Measurements from ENCODE around the gene BRD9. TPM values are rescaled to one million over a fixed set of nuclear protein-coding genes. Genes with fewer than 3 reads are reported as not detected.
"Not testable (repeated sequence)": the region's sequence is repeated elsewhere in the genome, so short reads cannot be mapped to it uniquely, and the experiment has no call there.

The BRD9 gene
- total and polyA plus RNA-seq, 9 of the 15 experiments (the other 6 are each of a cell fraction or from before 2014, with no cell fraction given), result 2.4 to 68.7 (median 44.9) TPM

- CTCF ChIA-PET (ENCODE audit: low intra/inter-chr PET ratio); H3K4me3 ChIP-seq; H3K36me3 ChIP-seq (ENCODE audit: control insufficient read depth, insufficient read depth, low read length); FAIRE-seq; H3K27ac ChIP-seq (ENCODE audit: extremely low read depth, low read depth, low read length); H2AFZ ChIP-seq (ENCODE audit: low read depth, low read length); DNase-seq (ENCODE audit: extremely low read depth in 1 of 4, low spot score in 3 of 4); in situ Hi-C loops (cut with MboI); intact Hi-C loops (cut with micrococcal nuclease); H3K9me3 ChIP-seq (replicated peaks; ENCODE audit: control insufficient read depth, insufficient read depth, low read depth, low read length); POLR2A ChIA-PET; H3K79me2 ChIP-seq (ENCODE audit: control insufficient read depth, insufficient read depth, low read length); H3K4me2 ChIP-seq (ENCODE audit: insufficient read depth, low read length); H4K20me1 ChIP-seq (replicated peaks; ENCODE audit: control insufficient read depth, insufficient read depth, low read length); H3K9me1 ChIP-seq (ENCODE audit: control insufficient read depth, insufficient read depth, low read length); H3K27me3 ChIP-seq (ENCODE audit: control insufficient read depth in 2 of 2, insufficient read depth in 2 of 2, low read length in 2 of 2); BruUV-seq (replicated peaks); H3K9ac ChIP-seq (ENCODE audit: insufficient read depth in 1 of 2, low read depth in 2 of 2, low read length in 2 of 2); H3K4me1 ChIP-seq (replicated peaks in 1 of 2; ENCODE audit: control insufficient read depth in 2 of 2, insufficient read depth in 2 of 2, low read length in 2 of 2): not testable (repeated sequence)
- peak; percentile 78 for ATAC-seq
- 19% methylated on average over 9 of the region's 10 CpGs for WGBS (ENCODE audit: insufficient coverage, low coverage, missing lambda C conversion rate)
Observed at GRCh38 chr5:838431-838851, 54.2 kb downstream of the BRD9 start.

GRCh38 chr5:837621-838121, 54.9 kb downstream of the BRD9 start:
- H3K9me1 ChIP-seq (ENCODE audit: control insufficient read depth, insufficient read depth, low read length); H3K4me2 ChIP-seq (ENCODE audit: insufficient read depth, low read length); in situ Hi-C loops (cut with MboI); BruUV-seq (replicated peaks); H3K27me3 ChIP-seq (ENCODE audit: control insufficient read depth in 2 of 2, insufficient read depth in 2 of 2, low read length in 2 of 2); POLR2A ChIA-PET; H4K20me1 ChIP-seq (replicated peaks; ENCODE audit: control insufficient read depth, insufficient read depth, low read length); DNase-seq (ENCODE audit: extremely low read depth in 1 of 4, low spot score in 3 of 4); FAIRE-seq; H2AFZ ChIP-seq (ENCODE audit: low read depth, low read length); ATAC-seq; H3K36me3 ChIP-seq (ENCODE audit: control insufficient read depth, insufficient read depth, low read length); CTCF ChIA-PET (ENCODE audit: low intra/inter-chr PET ratio); H3K4me3 ChIP-seq; H3K9ac ChIP-seq (ENCODE audit: insufficient read depth in 1 of 2, low read depth in 2 of 2, low read length in 2 of 2); H3K79me2 ChIP-seq (ENCODE audit: control insufficient read depth, insufficient read depth, low read length); H3K4me1 ChIP-seq (replicated peaks in 1 of 2; ENCODE audit: control insufficient read depth in 2 of 2, insufficient read depth in 2 of 2, low read length in 2 of 2); intact Hi-C loops (cut with micrococcal nuclease); H3K9me3 ChIP-seq (replicated peaks; ENCODE audit: control insufficient read depth, insufficient read depth, low read depth, low read length); H3K27ac ChIP-seq (ENCODE audit: extremely low read depth, low read depth, low read length): not testable (repeated sequence)
- 25% methylated on average over 7 of the region's 14 CpGs for WGBS (ENCODE audit: insufficient coverage, low coverage, missing lambda C conversion rate)

Data from K562 (cell line).